Coronary artery (tissue), 2 donors: ENCODE data around the gene TRIAP1.

Experiments
- DNase-seq: peaks from one replicate; pipeline ENCODE4 v3.0.0-alpha.2; 2017; ENCODE audit warnings: low spot score
- H3K27ac ChIP-seq, 2 donors: fragments of 200-600 bp; sonication (generic); one replicate each; pipeline ENCODE4 v1.5.1; 2016 to 2019
- H3K4me3 ChIP-seq: fragments of 200-600 bp; sonication (generic); 2 replicates; pipeline ENCODE4 v1.5.1; 2016; ENCODE audit warnings: mild to moderate bottlenecking, moderate library complexity
- CTCF ChIP-seq: fragments of 200-600 bp; sonication (generic); IDR thresholded peaks from one replicate; pipeline ENCODE4 v1.5.1; 2019; ENCODE audit warnings: antibody characterized with exemption

The TRIAP1 gene

GRCh38 chr12:120408771-120409170, 37.4 kb downstream of the TRIAP1 start:
- no peak overlapping the region for H3K27ac ChIP-seq
- no peak overlapping the region for H3K4me3 ChIP-seq
- DNase-seq, result no peak
- no peak for TF ChIP-seq CTCF

GRCh38 chr12:120406553-120406952, 39.6 kb downstream of the TRIAP1 start:
- TF ChIP-seq CTCF, result no peak
- DNase-seq, result no peak
- H3K4me3 ChIP-seq, result no peak overlapping the region
- no peak overlapping the region for H3K27ac ChIP-seq

GRCh38 chr12:120406069-120406468, 40.1 kb downstream of the TRIAP1 start:
- DNase-seq, result no peak
- TF ChIP-seq CTCF, result no peak
- H3K27ac ChIP-seq, result no peak overlapping the region

GRCh38 chr12:120404271-120404670, 41.9 kb downstream of the TRIAP1 start:
- no peak for DNase-seq
- Histone ChIP-seq H3K4me3 (no peak overlapping the region), H3K27ac (no peak overlapping the region)
- no peak for TF ChIP-seq CTCF

More at GRCh38 chr12:120406069-120406468, 40.1 kb downstream of the TRIAP1 start:
- H3K4me3 ChIP-seq, result no peak overlapping the region

- no peak for TF ChIP-seq CTCF
- no peak overlapping the region for H3K27ac ChIP-seq
- no peak overlapping the region for H3K4me3 ChIP-seq
- DNase-seq, result no peak
Observed at GRCh38 chr12:120403869-120404268, 42.3 kb downstream of the TRIAP1 start.

- no peak overlapping the region for H3K27ac ChIP-seq
- no peak overlapping the region for H3K4me3 ChIP-seq
- no peak for TF ChIP-seq CTCF
- DNase-seq, result no peak
Observed at GRCh38 chr12:120402217-120402616, 44.0 kb downstream of the TRIAP1 start.

- Histone ChIP-seq H3K4me3 (no peak overlapping the region), H3K27ac (no peak overlapping the region)
- no peak for DNase-seq
- no peak for TF ChIP-seq CTCF
Observed at GRCh38 chr12:120399531-120399930, 46.7 kb downstream of the TRIAP1 start.
